Activated T-cell treated with anti-CD3 and anti-CD28 coated beads, Interleukin-2, amount 50 U/mL, for 24 hours (primary cell): ENCODE results near the gene VPS35.
"Not testable (repeated sequence)": the region's sequence is repeated elsewhere in the genome, so short reads cannot be mapped to it uniquely, and the experiment has no call there.

ENCODE experiments used
- DNase-seq: peaks from one replicate; pipeline ENCODE4 v3.0.0-alpha.2; 2020
- H3K27ac Mint-ChIP-seq: 2 replicates; pipeline ENCODE4 v1.8.0; 2020; ENCODE audit warnings: mild to moderate bottlenecking, mixed read lengths
- H3K27me3 Mint-ChIP-seq: 2 replicates; pipeline ENCODE4 v1.8.0; 2020; ENCODE audit warnings: mixed read lengths
- H3K36me3 Mint-ChIP-seq: 2 replicates; pipeline ENCODE4 v1.8.0; 2020; ENCODE audit warnings: low read depth, mixed read lengths
- H3K4me1 Mint-ChIP-seq: 2 replicates; pipeline ENCODE4 v1.8.0; 2020; ENCODE audit warnings: low read depth, mixed read lengths
- H3K4me3 Mint-ChIP-seq: 2 replicates; pipeline ENCODE4 v1.8.0; 2020; ENCODE audit warnings: mild to moderate bottlenecking, moderate library complexity, mixed read lengths
- H3K9me3 Mint-ChIP-seq: 2 replicates; pipeline ENCODE4 v1.8.0; 2020; ENCODE audit warnings: mixed read lengths

The VPS35 gene

GRCh38 chr16:46650254-46650623, 38.7 kb downstream of the VPS35 start:
- Mint-ChIP-seq H3K4me1 (no peaks in the 10 kb centered on the region), H3K36me3 (peaks cover 16% of the 10 kb centered on the region), H3K9me3 (no peaks in the 10 kb centered on the region), H3K4me3 (no peak overlapping the region), H3K27me3 (no peaks in the 10 kb centered on the region), H3K27ac (no peak overlapping the region)
- DNase-seq: no peak

- H3K4me3 Mint-ChIP-seq: no peak overlapping the region
- H3K27me3 Mint-ChIP-seq: no peaks in the 10 kb centered on the region
These were observed 39.3 kb downstream of the VPS35 start for GRCh38 chr16:46649588-46650253.

GRCh38 chr16:46648656-46649055, 40.3 kb downstream of the VPS35 start:
- Mint-ChIP-seq H3K9me3 (peaks cover 12% of the 10 kb centered on the region), H3K4me1 (no peaks in the 10 kb centered on the region), H3K36me3 (peaks cover 25% of the 10 kb centered on the region), H3K27ac (no peak overlapping the region), H3K27me3 (no peaks in the 10 kb centered on the region), H3K4me3 (no peak overlapping the region)
- DNase-seq: no peak

More at GRCh38 chr16:46649588-46650253, 39.3 kb downstream of the VPS35 start:
- Mint-ChIP-seq H3K9me3 (peaks cover 4% of the 10 kb centered on the region), H3K27ac (no peak overlapping the region), H3K4me1 (no peaks in the 10 kb centered on the region), H3K36me3 (peaks cover 15% of the 10 kb centered on the region)
- no peak for DNase-seq

- no peaks in the 10 kb centered on the region for H3K27me3 Mint-ChIP-seq
- H3K36me3 Mint-ChIP-seq: peaks cover 17% of the 10 kb centered on the region
- H3K9me3 Mint-ChIP-seq: peaks cover 12% of the 10 kb centered on the region
- H3K4me1 Mint-ChIP-seq: no peaks in the 10 kb centered on the region
- no peak overlapping the region for H3K4me3 Mint-ChIP-seq
- DNase-seq: no peak
- no peak overlapping the region for H3K27ac Mint-ChIP-seq
These were observed 49.7 kb downstream of the VPS35 start for GRCh38 chr16:46638947-46639925.

GRCh38 chr16:46632778-46633733, 55.9 kb downstream of the VPS35 start:
- no peaks in the 10 kb centered on the region for H3K9me3 Mint-ChIP-seq
- H3K4me3 Mint-ChIP-seq: no peak overlapping the region
- no peaks in the 10 kb centered on the region for H3K36me3 Mint-ChIP-seq

GRCh38 chr16:46629331-46630219, 59.4 kb downstream of the VPS35 start:
- Mint-ChIP-seq H3K27me3 (no peaks in the 10 kb centered on the region), H3K27ac (no peak overlapping the region), H3K9me3 (no peaks in the 10 kb centered on the region), H3K4me1 (no peaks in the 10 kb centered on the region), H3K4me3 (no peak overlapping the region), H3K36me3 (no peaks in the 10 kb centered on the region)
- no peak for DNase-seq

More at GRCh38 chr16:46632778-46633733, 55.9 kb downstream of the VPS35 start:
- no peaks in the 10 kb centered on the region for H3K27me3 Mint-ChIP-seq
- no peak for DNase-seq
- no peaks in the 10 kb centered on the region for H3K4me1 Mint-ChIP-seq
- no peak overlapping the region for H3K27ac Mint-ChIP-seq

- no peak overlapping the region for H3K4me3 Mint-ChIP-seq
- H3K27ac Mint-ChIP-seq: no peak overlapping the region
- H3K9me3 Mint-ChIP-seq: no peaks in the 10 kb centered on the region
- H3K36me3 Mint-ChIP-seq: no peaks in the 10 kb centered on the region
- no peaks in the 10 kb centered on the region for H3K27me3 Mint-ChIP-seq
- no peak for DNase-seq
- no peaks in the 10 kb centered on the region for H3K4me1 Mint-ChIP-seq
These were observed 61.2 kb downstream of the VPS35 start for GRCh38 chr16:46627746-46628145.

GRCh38 chr16:46626681-46627080, 62.3 kb downstream of the VPS35 start:
- H3K9me3 Mint-ChIP-seq, H3K4me1 Mint-ChIP-seq, DNase-seq, H3K36me3 Mint-ChIP-seq, H3K27me3 Mint-ChIP-seq, H3K27ac Mint-ChIP-seq, H3K4me3 Mint-ChIP-seq: not testable (repeated sequence)

- H3K36me3 Mint-ChIP-seq, H3K9me3 Mint-ChIP-seq, H3K27me3 Mint-ChIP-seq, DNase-seq, H3K4me3 Mint-ChIP-seq, H3K27ac Mint-ChIP-seq: not testable (repeated sequence)
- H3K4me1 Mint-ChIP-seq: peaks cover 14% of the 10 kb centered on the region
These were observed 64.1 kb downstream of the VPS35 start for GRCh38 chr16:46624862-46625261.

GRCh38 chr16:46623707-46624106, 65.3 kb downstream of the VPS35 start:
- peaks cover 15% of the 10 kb centered on the region for H3K4me1 Mint-ChIP-seq
- H3K36me3 Mint-ChIP-seq, H3K4me3 Mint-ChIP-seq, H3K9me3 Mint-ChIP-seq, DNase-seq, H3K27ac Mint-ChIP-seq, H3K27me3 Mint-ChIP-seq: not testable (repeated sequence)

GRCh38 chr16:46623246-46623645, 65.7 kb downstream of the VPS35 start:
- H3K9me3 Mint-ChIP-seq, DNase-seq: not testable (repeated sequence)

GRCh38 chr16:46621934-46622676, 66.9 kb downstream of the VPS35 start:
- peak overlapping the region; percentile 10 for H3K27ac Mint-ChIP-seq
- peaks cover 23% of the 10 kb centered on the region for H3K36me3 Mint-ChIP-seq
- H3K4me1 Mint-ChIP-seq: peaks cover 15% of the 10 kb centered on the region

More at GRCh38 chr16:46623246-46623645, 65.7 kb downstream of the VPS35 start:
- H3K4me3 Mint-ChIP-seq, H3K27ac Mint-ChIP-seq, H3K27me3 Mint-ChIP-seq: not testable (repeated sequence)
- H3K4me1 Mint-ChIP-seq: peaks cover 15% of the 10 kb centered on the region
- peaks cover 12% of the 10 kb centered on the region for H3K36me3 Mint-ChIP-seq

More at GRCh38 chr16:46621934-46622676, 66.9 kb downstream of the VPS35 start:
- Mint-ChIP-seq H3K4me3 (peak overlapping the region; percentile 94), H3K9me3 (no peaks in the 10 kb centered on the region), H3K27me3 (peaks cover 8% of the 10 kb centered on the region)
- DNase-seq: no peak
